Measurements from ENCODE around the gene CDH2.

CDH2 gene

DNA sequence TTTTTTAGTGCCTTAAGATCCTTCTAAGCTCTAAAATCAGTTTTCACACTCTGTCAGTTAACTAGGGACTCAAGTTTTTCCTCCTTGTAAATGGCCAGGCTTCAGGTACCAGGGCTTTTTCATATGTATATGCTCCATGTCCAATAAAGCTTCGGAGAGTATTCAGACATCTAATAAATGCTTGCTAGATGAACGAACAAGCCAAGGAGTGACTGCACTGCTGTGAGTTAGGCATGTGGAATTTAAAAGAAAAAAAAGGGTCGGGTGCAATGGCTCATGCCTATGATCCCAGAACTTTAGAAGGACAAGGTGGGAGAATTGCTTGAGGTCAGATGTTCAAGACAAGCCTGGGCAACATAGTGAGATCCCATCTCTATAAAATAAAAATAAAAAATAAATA lies 81.9 kb downstream of the CDH2 start:
- DNase-seq (ENCODE audit: low spot score in 2 of 2) (no peak), ATAC-seq (no peak)
- H3K36me3 Mint-ChIP-seq = no peaks in the 10 kb centered on the region
- no peaks in the 10 kb centered on the region for H3K4me1 Mint-ChIP-seq
- peaks cover 9% of the 10 kb centered on the region for H3K9me3 Mint-ChIP-seq
- no peak overlapping the region for H3K4me3 Mint-ChIP-seq
- H3K27ac Mint-ChIP-seq = no peak overlapping the region

- Mint-ChIP-seq H3K9me3 (peaks cover 9% of the 10 kb centered on the region), H3K4me1 (no peaks in the 10 kb centered on the region), H3K36me3 (no peaks in the 10 kb centered on the region), H3K27ac (no peak overlapping the region), H3K4me3 (no peak overlapping the region)
- ATAC-seq (no peak), DNase-seq (ENCODE audit: low spot score in 2 of 2) (no peak)
These were observed 85.7 kb downstream of the CDH2 start for GRCh38 chr18:28091197-28091596.

DNA sequence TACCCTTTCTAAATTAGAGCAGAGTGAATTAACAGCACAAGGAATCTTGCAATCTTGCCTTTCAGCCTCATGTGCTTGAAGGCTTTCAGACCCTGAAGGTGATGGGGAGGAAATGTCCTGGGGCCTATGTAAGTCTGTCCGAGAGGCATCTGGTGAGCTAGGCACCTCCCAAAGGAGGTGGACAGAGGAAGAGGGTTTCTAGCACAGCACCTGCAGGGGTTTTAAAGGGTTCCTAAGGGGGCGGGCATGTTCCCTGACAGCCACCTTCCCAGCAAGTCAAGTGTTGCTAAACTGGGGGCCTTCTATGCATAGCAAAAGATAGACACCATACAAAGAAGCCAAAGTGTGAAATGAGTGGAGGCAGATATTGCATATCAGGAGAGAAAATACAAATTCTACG lies 88.5 kb downstream of the CDH2 start:
- Mint-ChIP-seq H3K36me3 (no peaks in the 10 kb centered on the region), H3K27ac (no peak overlapping the region), H3K4me1 (no peaks in the 10 kb centered on the region), H3K4me3 (no peak overlapping the region), H3K9me3 (peaks cover 18% of the 10 kb centered on the region)
- ATAC-seq (no peak), DNase-seq (ENCODE audit: low spot score in 2 of 2) (no peak)

GRCh38 chr18:28086670-28087552 lies 90.0 kb downstream of the CDH2 start:
- Mint-ChIP-seq H3K4me1 (no peaks in the 10 kb centered on the region), H3K9me3 (peaks cover 17% of the 10 kb centered on the region), H3K27ac (no peak overlapping the region), H3K4me3 (no peak overlapping the region), H3K36me3 (no peaks in the 10 kb centered on the region)
- DNase-seq (ENCODE audit: low spot score in 2 of 2) (no peak), ATAC-seq (no peak)

DNA sequence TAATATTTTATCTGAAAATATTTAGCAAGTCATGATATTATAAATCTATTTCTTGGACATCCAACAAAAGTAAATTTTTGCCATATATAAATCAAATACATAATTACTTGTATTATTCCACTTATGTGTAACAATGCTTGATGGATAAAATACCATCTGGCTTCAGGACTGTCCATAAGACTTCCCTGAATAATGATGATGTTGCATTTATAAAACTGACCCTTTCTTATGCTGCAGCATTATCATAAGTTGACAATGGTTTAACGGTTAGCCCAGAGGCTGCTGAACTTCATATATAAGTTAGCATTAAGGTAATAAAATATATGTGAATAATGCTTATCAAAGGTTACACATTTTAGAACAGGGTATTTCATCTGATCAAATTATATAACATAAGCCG lies 95.4 kb downstream of the CDH2 start:
- DNase-seq (ENCODE audit: low spot score in 2 of 2) (no peak), ATAC-seq (no peak)
- Mint-ChIP-seq H3K4me3 (no peak overlapping the region), H3K36me3 (no peaks in the 10 kb centered on the region), H3K9me3 (peaks cover 14% of the 10 kb centered on the region), H3K27ac (no peak overlapping the region), H3K4me1 (no peaks in the 10 kb centered on the region)

GRCh38 chr18:28080876-28081300 lies 96.0 kb downstream of the CDH2 start:
- no peak overlapping the region for H3K27ac Mint-ChIP-seq
- no peaks in the 10 kb centered on the region for H3K36me3 Mint-ChIP-seq
- H3K4me3 Mint-ChIP-seq = no peak overlapping the region
- ATAC-seq (no peak), DNase-seq (ENCODE audit: low spot score in 2 of 2) (no peak)
- peaks cover 14% of the 10 kb centered on the region for H3K9me3 Mint-ChIP-seq
- H3K4me1 Mint-ChIP-seq = no peaks in the 10 kb centered on the region

- peaks cover 8% of the 10 kb centered on the region for H3K9me3 Mint-ChIP-seq
These were observed 97.0 kb downstream of the CDH2 start for GRCh38 chr18:28079883-28080282.

GRCh38 chr18:28078849-28079248 lies 98.1 kb downstream of the CDH2 start:
- Mint-ChIP-seq H3K27ac (no peak overlapping the region), H3K4me1 (no peaks in the 10 kb centered on the region), H3K4me3 (no peak overlapping the region), H3K9me3 (peaks cover 5% of the 10 kb centered on the region), H3K36me3 (no peaks in the 10 kb centered on the region)
- no peak for ATAC-seq
- DNase-seq (ENCODE audit: low spot score in 2 of 2) = no peak

More at GRCh38 chr18:28079883-28080282, 97.0 kb downstream of the CDH2 start:
- H3K4me3 Mint-ChIP-seq = no peak overlapping the region
- ATAC-seq (no peak), DNase-seq (ENCODE audit: low spot score in 2 of 2) (no peak)
- H3K27ac Mint-ChIP-seq = no peak overlapping the region
- H3K4me1 Mint-ChIP-seq = no peaks in the 10 kb centered on the region
- H3K36me3 Mint-ChIP-seq = no peaks in the 10 kb centered on the region

- ATAC-seq = no peak
- no peaks in the 10 kb centered on the region for H3K4me1 Mint-ChIP-seq
- H3K36me3 Mint-ChIP-seq = no peaks in the 10 kb centered on the region
- no peak for DNase-seq (ENCODE audit: low spot score in 2 of 2)
- no peak overlapping the region for H3K27ac Mint-ChIP-seq
- peaks cover 5% of the 10 kb centered on the region for H3K9me3 Mint-ChIP-seq
- no peak overlapping the region for H3K4me3 Mint-ChIP-seq
These were observed 98.6 kb downstream of the CDH2 start for GRCh38 chr18:28078298-28078697.

GRCh38 chr18:28075501-28075900 lies 101.4 kb downstream of the CDH2 start:
- no peak for DNase-seq (ENCODE audit: low spot score in 2 of 2)
- ATAC-seq = no peak
- Mint-ChIP-seq H3K4me3 (no peak overlapping the region), H3K27ac (no peak overlapping the region), H3K36me3 (no peaks in the 10 kb centered on the region), H3K9me3 (peaks cover 9% of the 10 kb centered on the region), H3K4me1 (no peaks in the 10 kb centered on the region)

GRCh38 chr18:28074076-28074475 lies 102.9 kb downstream of the CDH2 start:
- no peaks in the 10 kb centered on the region for H3K4me1 Mint-ChIP-seq
- H3K9me3 Mint-ChIP-seq = peaks cover 9% of the 10 kb centered on the region
- no peak for DNase-seq (ENCODE audit: low spot score in 2 of 2)
- H3K36me3 Mint-ChIP-seq = no peaks in the 10 kb centered on the region
- ATAC-seq = no peak
- H3K4me3 Mint-ChIP-seq = no peak overlapping the region
- no peak overlapping the region for H3K27ac Mint-ChIP-seq

- no peaks in the 10 kb centered on the region for H3K4me1 Mint-ChIP-seq
- no peak for DNase-seq (ENCODE audit: low spot score in 2 of 2)
- H3K27ac Mint-ChIP-seq = no peak overlapping the region
- peaks cover 9% of the 10 kb centered on the region for H3K9me3 Mint-ChIP-seq
- H3K4me3 Mint-ChIP-seq = no peak overlapping the region
- H3K36me3 Mint-ChIP-seq = no peaks in the 10 kb centered on the region
- no peak for ATAC-seq
These were observed 103.3 kb downstream of the CDH2 start for GRCh38 chr18:28073658-28074057.

- Mint-ChIP-seq H3K4me1 (no peaks in the 10 kb centered on the region), H3K9me3 (peaks cover 16% of the 10 kb centered on the region), H3K27ac (no peak overlapping the region), H3K36me3 (no peaks in the 10 kb centered on the region), H3K4me3 (no peak overlapping the region)
- no peak for ATAC-seq
- no peak for DNase-seq (ENCODE audit: low spot score in 2 of 2)
These were observed 105.7 kb downstream of the CDH2 start for GRCh38 chr18:28071199-28071598.

DNA sequence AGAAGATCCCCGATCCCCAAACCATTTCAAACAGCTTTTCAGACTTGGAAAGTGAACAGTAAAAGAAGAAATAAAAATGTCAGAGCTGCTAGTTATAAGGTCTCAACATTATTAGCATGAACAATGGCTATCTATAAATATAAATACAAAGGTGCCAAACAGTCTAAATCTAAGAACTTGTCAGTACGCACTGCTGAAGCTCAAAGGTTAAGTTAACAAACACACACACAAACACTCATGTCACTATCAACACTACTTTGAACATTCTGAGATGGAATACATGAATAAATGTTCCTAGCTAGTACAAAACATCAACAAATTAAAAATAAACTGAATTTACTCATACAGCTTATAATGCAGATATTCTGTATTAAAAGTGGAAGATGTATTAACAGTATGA lies 108.7 kb downstream of the CDH2 start:
- no peak for DNase-seq (ENCODE audit: low spot score in 2 of 2)
- ATAC-seq = no peak
- Mint-ChIP-seq H3K9me3 (peaks cover 19% of the 10 kb centered on the region), H3K36me3 (no peaks in the 10 kb centered on the region), H3K4me1 (no peaks in the 10 kb centered on the region), H3K4me3 (no peak overlapping the region), H3K27ac (no peak overlapping the region)

DNA sequence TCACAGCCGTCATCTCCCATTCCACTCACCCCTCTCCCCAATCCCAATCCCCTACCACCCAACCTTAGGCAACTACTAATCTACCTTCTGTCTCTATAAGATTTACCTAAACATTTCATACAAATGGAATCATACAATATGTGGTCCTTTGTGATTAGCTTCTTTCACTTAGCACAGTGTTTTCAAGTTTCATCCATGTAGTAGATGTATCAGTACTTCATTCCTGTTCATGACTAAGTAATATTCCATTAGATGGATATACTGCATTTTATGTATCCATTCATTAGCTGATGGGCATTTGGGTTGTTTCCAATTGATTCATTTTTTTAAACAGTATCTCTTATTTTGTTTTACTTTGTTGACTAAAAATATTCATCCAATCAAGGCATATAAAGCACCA lies 109.6 kb downstream of the CDH2 start:
- H3K27ac Mint-ChIP-seq = no peak overlapping the region
- ATAC-seq (no peak), DNase-seq (ENCODE audit: low spot score in 2 of 2) (no peak)
- peaks cover 20% of the 10 kb centered on the region for H3K9me3 Mint-ChIP-seq
- no peaks in the 10 kb centered on the region for H3K36me3 Mint-ChIP-seq
- no peaks in the 10 kb centered on the region for H3K4me1 Mint-ChIP-seq
- no peak overlapping the region for H3K4me3 Mint-ChIP-seq

- Mint-ChIP-seq H3K27ac (no peak overlapping the region), H3K4me1 (no peaks in the 10 kb centered on the region), H3K4me3 (no peak overlapping the region), H3K9me3 (peaks cover 16% of the 10 kb centered on the region), H3K36me3 (no peaks in the 10 kb centered on the region)
- no peak for DNase-seq (ENCODE audit: low spot score in 2 of 2)
- no peak for ATAC-seq
These were observed 111.1 kb downstream of the CDH2 start for GRCh38 chr18:28065793-28066186.

All from stimulated activated effector memory CD8-positive, alpha-beta T cell treated with anti-CD3 and anti-CD28 coated beads, Interleukin-12 subunit alpha, Interleukin-12 subunit beta, amount 100 ng/mL, for 72 hours (primary cell).